ENCODE results near the gene DPP6.

DNA sequence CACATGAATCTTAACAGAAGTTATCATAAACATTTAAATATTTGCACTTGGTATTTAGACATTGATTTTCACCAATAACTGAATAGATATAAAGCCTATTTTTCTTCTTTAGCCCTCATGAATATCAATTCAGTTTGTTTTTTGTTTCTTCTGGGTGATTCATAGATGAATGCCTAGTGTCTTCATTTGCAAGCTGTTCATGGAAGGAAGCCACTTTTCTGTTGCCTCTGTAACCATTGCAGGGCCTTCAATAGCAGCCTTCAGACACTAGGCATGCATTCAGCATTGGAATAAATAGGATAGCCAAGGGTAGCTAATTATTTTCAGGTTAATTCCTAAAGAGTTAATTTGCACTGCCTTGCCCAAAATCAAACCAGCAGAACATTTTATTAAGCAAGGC is 375.3 kb downstream of the DPP6 start:
- TF ChIP-seq POLR2A (IDR thresholded peaks at IDR 0.05): no peak
- TF ChIP-seq, protein P1, sequence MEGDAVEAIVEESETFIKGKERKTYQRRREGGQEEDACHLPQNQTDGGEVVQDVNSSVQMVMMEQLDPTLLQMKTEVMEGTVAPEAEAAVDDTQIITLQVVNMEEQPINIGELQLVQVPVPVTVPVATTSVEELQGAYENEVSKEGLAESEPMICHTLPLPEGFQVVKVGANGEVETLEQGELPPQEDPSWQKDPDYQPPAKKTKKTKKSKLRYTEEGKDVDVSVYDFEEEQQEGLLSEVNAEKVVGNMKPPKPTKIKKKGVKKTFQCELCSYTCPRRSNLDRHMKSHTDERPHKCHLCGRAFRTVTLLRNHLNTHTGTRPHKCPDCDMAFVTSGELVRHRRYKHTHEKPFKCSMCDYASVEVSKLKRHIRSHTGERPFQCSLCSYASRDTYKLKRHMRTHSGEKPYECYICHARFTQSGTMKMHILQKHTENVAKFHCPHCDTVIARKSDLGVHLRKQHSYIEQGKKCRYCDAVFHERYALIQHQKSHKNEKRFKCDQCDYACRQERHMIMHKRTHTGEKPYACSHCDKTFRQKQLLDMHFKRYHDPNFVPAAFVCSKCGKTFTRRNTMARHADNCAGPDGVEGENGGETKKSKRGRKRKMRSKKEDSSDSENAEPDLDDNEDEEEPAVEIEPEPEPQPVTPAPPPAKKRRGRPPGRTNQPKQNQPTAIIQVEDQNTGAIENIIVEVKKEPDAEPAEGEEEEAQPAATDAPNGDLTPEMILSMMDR (IDR thresholded peaks at IDR 0.05): no peak
- no peak for TF ChIP-seq POLR2AphosphoS5 (IDR thresholded peaks at IDR 0.05)
